Spleen (tissue), 11 donors: ENCODE results near the gene SELENOO. TPM values are rescaled to one million over a fixed set of nuclear protein-coding genes. Genes with fewer than 3 reads are reported as not detected.

ENCODE experiments used
- DNase-seq: peaks from one replicate; pipeline ENCODE4 v3.0.0-alpha.2; 2020
- H3K27ac ChIP-seq, 8 donors: fragments of 200-600 bp; sonication (generic) in 7 of 8; 1 replicate in 4 of 8; 2 replicates in 4 of 8; pipeline versions ENCODE4 v1.5.0 to v1.8.0; 2016 to 2021; ENCODE audit warnings: inconsistent platforms in 4 of 8, mild to moderate bottlenecking in 4 of 8, moderate library complexity in 1 of 8
- H3K27me3 ChIP-seq, 7 donors: fragments of 200-600 bp; sonication (generic) in 6 of 7; replicated peaks in 1 of 7; 1 replicate in 4 of 7; 2 replicates in 3 of 7; pipeline versions ENCODE4 v1.5.0 to v1.8.0; 2016 to 2021; ENCODE audit warnings: inconsistent platforms in 3 of 7, mild to moderate bottlenecking in 1 of 7
- H3K36me3 ChIP-seq, 6 donors: fragments of 200-600 bp; sonication (generic) in 5 of 6; 1 replicate in 4 of 6; 2 replicates in 2 of 6; pipeline versions ENCODE4 v1.5.0 to v1.8.0; 2016 to 2021; ENCODE audit warnings: inconsistent platforms in 2 of 6
- H3K4me1 ChIP-seq, 6 donors: fragments of 200-600 bp; sonication (generic) in 5 of 6; 1 replicate in 3 of 6; 2 replicates in 3 of 6; pipeline versions ENCODE4 v1.5.0 to v1.8.0; 2016 to 2021; ENCODE audit warnings: inconsistent platforms in 3 of 6
- H3K4me3 ChIP-seq, 8 donors: fragments of 200-600 bp; sonication (generic) in 7 of 8; 1 replicate in 4 of 8; 2 replicates in 4 of 8; pipeline versions ENCODE4 v1.5.0 to v1.8.0; 2016 to 2021; ENCODE audit warnings: inconsistent platforms in 4 of 8, mild to moderate bottlenecking in 4 of 8, moderate library complexity in 2 of 8
- H3K9me3 ChIP-seq, 8 donors: fragments of 200-600 bp; sonication (generic) in 7 of 8; 1 replicate in 4 of 8; 2 replicates in 4 of 8; pipeline versions ENCODE4 v1.5.0 to v1.8.0; 2016 to 2021; ENCODE audit warnings: inconsistent platforms in 4 of 8
- CTCF ChIP-seq, 11 experiments: fragments of 200-600 bp in 7 of 11; fragments of 450-650 bp in 4 of 11; sonication (generic) in 4 of 11; IDR thresholded peaks in 8 of 11; conservative IDR thresholded peaks in 3 of 11; 1 replicate in 7 of 11; 2 replicates in 4 of 11; pipeline versions ENCODE4 v1.4.0 to v1.8.0; 2016 to 2021; ENCODE audit warnings: antibody characterized with exemption in 11 of 11, inconsistent platforms in 4 of 11, mild to moderate bottlenecking in 1 of 11
- POLR2A ChIP-seq, 3 donors: fragments of 450-650 bp; IDR thresholded peaks; one replicate each; pipeline ENCODE4 v1.5.1; 2017; ENCODE audit warnings: antibody characterized with exemption in 3 of 3, mild to moderate bottlenecking in 1 of 3
- POLR2AphosphoS5 ChIP-seq, 3 donors: sonication (generic); formaldehyde crosslinking; IDR thresholded peaks; one replicate each; pipeline ENCODE4 v1.5.1; 2017; ENCODE audit warnings: antibody characterized with exemption in 3 of 3
- WGBS, 5 donors: extraction: QIAGEN DNeasy Blood & Tissue Kit in 3 of 5; methylation state at CpG; one replicate each; pipeline versions ENCODE4 v1.1.5 to v1.1.7; 2013 to 2018; 5-methylcytosine and 5-hydroxymethylcytosine counted together
- intact Hi-C: fragments of 100-400 bp; cut with DNase I; formaldehyde crosslinking; loops from one replicate; pipeline ENCODE4 v1.15.0; 2023; ENCODE audit warnings: low total_unique reads
- polyA plus RNA-seq, 3 donors: library from polyadenylated mRNA; stranded (reverse); fragments of 200-250 nt; gene quantifications; one replicate each; pipeline ENCODE4 v1.2.1, GENCODE V29; 2013
- total RNA-seq, 7 donors: library from RNA; depleted of rRNA in 3 of 7; stranded (reverse); fragments of >200 nt in 3 of 7; fragmentation: NEBNext Ultra II Directional in 4 of 7; extraction: Animal tissue kit (Norgen Biotek cat#: 25700) in 4 of 7; gene quantifications; one replicate each; pipeline versions ENCODE4 v1.1.0 to v1.2.1, GENCODE V29; 2016 to 2021
- donor health status: healthy with polysubstance abuse.
- donor health status: DM: no; HTN: no; CAD: no; lungs with moderate emphysema.
- donor health status: DM: no; HTN: no; CAD: no.
- donor health status: Bipolar disorder and iron deficiency.
- donor health status: healthy.
- donor health status: DM: no; HTN: no; CAD: no.
- donor health status: DM: yes; HTN: yes; CAD: no.

Gene SELENOO
- total and polyA plus RNA-seq, 10 donors, result 25.4 to 70.8 (median 29.5) TPM

- intact Hi-C loops, result no loop called here
- no peaks in the 10 kb centered on the region for H3K9me3 ChIP-seq
- no peaks in the 10 kb centered on the region for H3K36me3 ChIP-seq
- no peak overlapping the region for H3K4me3 ChIP-seq
- H3K4me1 ChIP-seq, result peaks cover 21 to 65% (median 40%) of the 10 kb centered on the region in 6 donors
- no peak for TF ChIP-seq CTCF (IDR thresholded peaks at IDR 0.05 in 8 of 11, conservative IDR thresholded peaks at IDR 0.05 in 3 of 11)
- TF ChIP-seq POLR2AphosphoS5 (IDR thresholded peaks at IDR 0.05), result no peak
- no peak for TF ChIP-seq POLR2A (IDR thresholded peaks at IDR 0.05)
- peaks cover 0 to 48% (median 22%) of the 10 kb centered on the region in 7 donors for H3K27me3 ChIP-seq
- 85 to 92% (median 89%) methylated on average over 25 to 31 of the region's 31 CpGs for WGBS, 5 donors
- H3K27ac ChIP-seq, result no peak overlapping the region
- DNase-seq, result peak; percentile 80
These were observed 18.4 kb upstream of the SELENOO start for GRCh38 chr22:50182176-50183081.

GRCh38 chr22:50183141-50183971, 17.5 kb upstream of the SELENOO start:
- WGBS, 5 donors, result 83 to 93% (median 85%) methylated on average over 18 to 19 of the region's 19 CpGs
- Histone ChIP-seq H3K27me3 (peaks cover 0 to 38% (median 13%) of the 10 kb centered on the region in 7 donors), H3K36me3 (no peaks in the 10 kb centered on the region), H3K27ac (peak overlapping the region in 6 of 8 donors; percentile 15 to 99 (median 90)), H3K9me3 (no peaks in the 10 kb centered on the region), H3K4me3 (peak overlapping the region in 1 of 8 donors; percentile 87), H3K4me1 (peaks cover 24 to 67% (median 45%) of the 10 kb centered on the region in 6 donors)
- intact Hi-C loops, result no loop called here
- TF ChIP-seq POLR2A (IDR thresholded peaks at IDR 0.05) (no peak), POLR2AphosphoS5 (IDR thresholded peaks at IDR 0.05) (no peak), CTCF (IDR thresholded peaks at IDR 0.05 in 8 of 11, conservative IDR thresholded peaks at IDR 0.05 in 3 of 11) (no peak)
- DNase-seq, result peak; percentile 80

GRCh38 chr22:50184004-50184901, 16.6 kb upstream of the SELENOO start:
- H3K36me3 ChIP-seq, result no peaks in the 10 kb centered on the region
- intact Hi-C loops, result no loop called here
- H3K27me3 ChIP-seq, result peaks cover 0 to 29% (median 4%) of the 10 kb centered on the region in 7 donors
- peak overlapping the region in 7 of 8 donors; percentile 30 to 99 (median 81) for H3K27ac ChIP-seq
- peak overlapping the region in 6 of 8 donors; percentile 43 to 87 (median 58) for H3K4me3 ChIP-seq
- H3K4me1 ChIP-seq, result peaks cover 27 to 70% (median 53%) of the 10 kb centered on the region in 6 donors
- no peaks in the 10 kb centered on the region for H3K9me3 ChIP-seq
- DNase-seq, result peak; percentile 89
- 48 to 60% (median 52%) methylated on average over 19 to 32 of the region's 32 CpGs for WGBS, 5 donors
- TF ChIP-seq POLR2A (IDR thresholded peaks at IDR 0.05) (no peak), POLR2AphosphoS5 (IDR thresholded peaks at IDR 0.05) (peak in 1 of 3 donors; percentile 33), CTCF (IDR thresholded peaks at IDR 0.05 in 8 of 11, conservative IDR thresholded peaks at IDR 0.05 in 3 of 11) (no peak)
